Measurements from ENCODE around the gene PPP6C. TPM values are rescaled to one million over a fixed set of nuclear protein-coding genes. Genes with fewer than 3 reads are reported as not detected.

PPP6C gene
- total and polyA plus RNA-seq, 10 donors: 17.3 to 49.3 (median 35.7) TPM

DNA sequence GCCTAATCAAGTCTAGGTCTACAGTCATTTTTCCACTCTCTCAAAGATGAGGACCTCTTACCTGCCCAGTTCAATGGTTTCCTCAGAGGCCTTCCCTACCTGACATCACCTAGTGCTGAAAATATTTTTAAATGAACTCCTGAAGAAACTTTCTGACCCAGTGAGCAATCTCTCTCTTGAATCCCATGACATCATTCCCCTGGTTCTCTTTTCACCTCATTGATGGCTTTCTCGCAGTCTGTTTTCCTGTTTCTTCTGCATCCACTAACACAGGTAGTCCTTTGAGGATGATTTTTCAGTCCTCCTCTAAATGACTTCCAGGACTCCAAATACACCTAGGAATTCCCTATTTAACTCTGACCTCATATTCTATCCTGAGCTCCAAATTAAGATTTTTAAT lies 86.6 kb downstream of the PPP6C start:
- H3K4me1 ChIP-seq: no peaks in the 10 kb centered on the region
- TF ChIP-seq, protein P1, sequence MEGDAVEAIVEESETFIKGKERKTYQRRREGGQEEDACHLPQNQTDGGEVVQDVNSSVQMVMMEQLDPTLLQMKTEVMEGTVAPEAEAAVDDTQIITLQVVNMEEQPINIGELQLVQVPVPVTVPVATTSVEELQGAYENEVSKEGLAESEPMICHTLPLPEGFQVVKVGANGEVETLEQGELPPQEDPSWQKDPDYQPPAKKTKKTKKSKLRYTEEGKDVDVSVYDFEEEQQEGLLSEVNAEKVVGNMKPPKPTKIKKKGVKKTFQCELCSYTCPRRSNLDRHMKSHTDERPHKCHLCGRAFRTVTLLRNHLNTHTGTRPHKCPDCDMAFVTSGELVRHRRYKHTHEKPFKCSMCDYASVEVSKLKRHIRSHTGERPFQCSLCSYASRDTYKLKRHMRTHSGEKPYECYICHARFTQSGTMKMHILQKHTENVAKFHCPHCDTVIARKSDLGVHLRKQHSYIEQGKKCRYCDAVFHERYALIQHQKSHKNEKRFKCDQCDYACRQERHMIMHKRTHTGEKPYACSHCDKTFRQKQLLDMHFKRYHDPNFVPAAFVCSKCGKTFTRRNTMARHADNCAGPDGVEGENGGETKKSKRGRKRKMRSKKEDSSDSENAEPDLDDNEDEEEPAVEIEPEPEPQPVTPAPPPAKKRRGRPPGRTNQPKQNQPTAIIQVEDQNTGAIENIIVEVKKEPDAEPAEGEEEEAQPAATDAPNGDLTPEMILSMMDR (IDR thresholded peaks at IDR 0.05 in 8 of 11, conservative IDR thresholded peaks at IDR 0.05 in 3 of 11): no peak
- no peak for TF ChIP-seq POLR2AphosphoS5 (IDR thresholded peaks at IDR 0.05)
- no peak for TF ChIP-seq POLR2A (IDR thresholded peaks at IDR 0.05)
- H3K4me3 ChIP-seq: no peak overlapping the region
- no peak for DNase-seq
- intact Hi-C loops (cut with DNase I; ENCODE audit: low total_unique reads): no loop called here
- WGBS, 5 donors: 90 to 99% (median 93%) methylated on average over 1 of the region's 1 CpG
- no peaks in the 10 kb centered on the region for H3K36me3 ChIP-seq
- H3K9me3 ChIP-seq: no peaks in the 10 kb centered on the region
- no peaks in the 10 kb centered on the region for H3K27me3 ChIP-seq (replicated peaks in 1 of 7)
- no peak overlapping the region for H3K27ac ChIP-seq

DNA sequence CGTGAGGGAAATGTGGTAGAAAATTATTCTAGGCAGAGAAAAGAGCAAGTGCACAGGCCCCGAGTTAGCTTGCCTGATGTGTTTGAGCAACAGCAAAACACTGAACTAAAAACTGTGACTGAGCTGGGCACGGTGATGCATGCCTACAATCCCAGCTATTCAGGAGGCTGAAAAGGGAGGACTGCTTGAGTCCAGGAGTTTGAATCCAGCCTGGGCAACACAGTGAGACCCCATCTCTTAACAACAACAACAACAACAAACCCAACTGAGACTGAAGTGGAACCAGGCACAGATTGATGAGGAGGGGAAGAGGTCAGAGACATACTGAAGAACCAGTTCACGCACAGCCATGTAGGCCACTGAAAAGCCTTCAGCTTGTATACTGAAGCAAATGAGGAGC lies 88.8 kb downstream of the PPP6C start:
- DNase-seq: no peak
- H3K4me1 ChIP-seq: no peaks in the 10 kb centered on the region
- H3K4me3 ChIP-seq: no peak overlapping the region
- 89 to 97% (median 96%) methylated on average over 4 of the region's 4 CpGs for WGBS, 5 donors
- TF ChIP-seq POLR2A (IDR thresholded peaks at IDR 0.05) (no peak), POLR2AphosphoS5 (IDR thresholded peaks at IDR 0.05) (no peak)
- TF ChIP-seq, protein P1 (IDR thresholded peaks at IDR 0.05 in 8 of 11, conservative IDR thresholded peaks at IDR 0.05 in 3 of 11): no peak
- H3K36me3 ChIP-seq: no peaks in the 10 kb centered on the region
- no peak overlapping the region for H3K27ac ChIP-seq
- peaks cover 0 to 8% (median 2%) of the 10 kb centered on the region in 8 donors for H3K9me3 ChIP-seq
- intact Hi-C loops (cut with DNase I; ENCODE audit: low total_unique reads): no loop called here
- H3K27me3 ChIP-seq (replicated peaks in 1 of 7): no peaks in the 10 kb centered on the region

DNA sequence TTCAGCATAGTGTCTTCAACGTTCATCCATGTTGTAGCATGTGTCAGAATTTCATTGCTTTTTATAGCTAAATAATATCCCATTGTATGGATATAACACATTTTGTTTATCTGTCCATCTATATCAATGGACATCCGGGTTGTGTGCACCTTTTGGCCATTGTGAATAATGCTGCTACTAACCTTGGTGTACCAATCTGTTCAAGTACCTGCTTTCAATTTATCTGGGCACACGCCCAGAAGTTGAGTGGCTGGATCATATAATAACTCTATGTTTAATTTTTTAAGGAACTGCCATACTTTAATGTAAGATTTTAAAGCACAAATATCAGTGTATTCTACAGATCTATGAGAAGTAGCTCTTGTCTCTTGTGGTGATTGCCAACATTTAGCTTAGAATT lies 89.8 kb downstream of the PPP6C start:
- Histone ChIP-seq H3K9me3 (peaks cover 0 to 8% (median 2%) of the 10 kb centered on the region in 8 donors), H3K4me1 (no peaks in the 10 kb centered on the region), H3K4me3 (no peak overlapping the region), H3K27me3 (replicated peaks in 1 of 7) (no peaks in the 10 kb centered on the region), H3K36me3 (peaks cover 0 to 4% (median 0%) of the 10 kb centered on the region in 6 donors), H3K27ac (no peak overlapping the region)
- intact Hi-C loops (cut with DNase I; ENCODE audit: low total_unique reads): no loop called here
- no peak for DNase-seq
- 63 to 89% (median 86%) methylated on average over 3 of the region's 3 CpGs for WGBS, 5 donors
- TF ChIP-seq POLR2AphosphoS5 (IDR thresholded peaks at IDR 0.05): no peak
- TF ChIP-seq POLR2A (IDR thresholded peaks at IDR 0.05): no peak
- TF ChIP-seq, protein P1 (IDR thresholded peaks at IDR 0.05 in 8 of 11, conservative IDR thresholded peaks at IDR 0.05 in 3 of 11): no peak

Other genes starting within 250 kb of the PPP6C start
- gene GOLGA1, start 248.7 kb downstream of the PPP6C start, total RNA-seq: 10 to 100 TPM; 21.0 to 30.5 (median 24.3) TPM
- 1 to 10 TPM; 4.7 to 7.4 (median 6.3) TPM for gene GOLGA1, start 248.7 kb downstream of the PPP6C start, polyA plus RNA-seq
- 10 to 100 TPM in 3 of 7 donors, 1 to 10 TPM in 4; 5.4 to 19.6 (median 8.3) TPM for gene SCAI, start 46.3 kb downstream of the PPP6C start, total RNA-seq
- 1 to 10 TPM; 1.6 to 1.9 (median 1.8) TPM for gene SCAI, start 46.3 kb downstream of the PPP6C start, polyA plus RNA-seq
- gene RABEPK, start 10.7 kb upstream of the PPP6C start, total RNA-seq: 10 to 100 TPM in 4 of 7 donors, 1 to 10 TPM in 3; 6.2 to 14.0 (median 10.4) TPM
- gene RABEPK, start 10.7 kb upstream of the PPP6C start, polyA plus RNA-seq: 10 to 100 TPM; 15.3 to 17.1 (median 16.8) TPM
- gene HSPA5, start 51.5 kb upstream of the PPP6C start, total RNA-seq: 100 to 1,000 TPM in 6 of 7 donors, 10 to 100 TPM in 1; 88.3 to 190 (median 139) TPM
- 10 to 100 TPM; 30.0 to 65.2 (median 49.6) TPM for gene HSPA5, start 51.5 kb upstream of the PPP6C start, polyA plus RNA-seq
- gene GAPVD1, start 72.0 kb upstream of the PPP6C start, total RNA-seq: 10 to 100 TPM; 60.3 to 79.3 (median 64.1) TPM
- gene GAPVD1, start 72.0 kb upstream of the PPP6C start, polyA plus RNA-seq: 1 to 10 TPM; 4.9 to 8.2 (median 5.2) TPM